Stimulated activated CD8-positive, alpha-beta memory T cell treated with anti-CD3 and anti-CD28 coated beads, Interleukin-2, amount 100 ng/mL, for 1 hour (primary cell): ENCODE measurements around the gene CBX8.

Source experiments
- DNase-seq, 2 donors: peaks; one replicate each; pipeline ENCODE4 v3.0.0-alpha.2; 2020; ENCODE audit warnings: low read depth in 2 of 2

Gene CBX8

DNA sequence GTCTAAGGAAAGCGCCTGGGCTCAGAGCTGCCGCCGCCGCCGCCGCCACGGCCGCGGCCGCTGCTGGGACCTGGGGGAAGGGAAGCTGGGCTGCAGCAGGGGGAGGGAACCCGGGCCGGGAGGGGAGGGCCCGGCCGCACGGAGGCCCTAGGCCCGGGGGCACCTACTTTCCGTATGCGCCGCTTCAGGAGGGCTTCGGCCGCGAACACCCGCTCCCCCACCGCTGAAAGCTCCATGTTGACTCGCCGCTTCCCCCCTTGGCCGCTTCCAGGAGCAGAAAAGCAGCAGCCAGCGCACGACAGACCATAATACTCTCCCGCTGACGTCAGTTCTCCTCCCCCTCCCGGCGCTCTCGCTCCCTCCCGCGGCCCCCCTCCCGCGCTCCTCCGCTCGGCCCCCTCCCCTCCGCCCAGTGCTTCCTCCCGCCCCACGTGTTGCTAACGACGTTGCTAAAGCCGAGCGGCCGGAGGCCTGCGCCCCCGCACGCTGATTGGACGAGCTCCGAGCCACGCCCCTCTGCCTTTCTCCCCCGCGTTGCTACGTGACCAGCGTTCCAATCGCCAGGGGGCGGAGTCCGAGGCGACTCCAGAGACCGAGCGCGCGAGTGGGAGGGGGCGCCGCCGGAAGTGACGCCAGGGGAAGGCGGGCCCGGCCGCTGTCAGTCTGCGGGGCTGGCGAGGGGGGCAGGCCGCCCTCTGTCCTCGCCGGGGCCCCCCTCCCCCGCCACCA lies at the start of gene CBX8:
TSS of gene CBX8 (minus strand) at position 315 of the 729 bp plus-strand sequence. CDS start at position 236, 79 bp downstream.
- peak; percentile 95 to 99 for DNase-seq

DNA sequence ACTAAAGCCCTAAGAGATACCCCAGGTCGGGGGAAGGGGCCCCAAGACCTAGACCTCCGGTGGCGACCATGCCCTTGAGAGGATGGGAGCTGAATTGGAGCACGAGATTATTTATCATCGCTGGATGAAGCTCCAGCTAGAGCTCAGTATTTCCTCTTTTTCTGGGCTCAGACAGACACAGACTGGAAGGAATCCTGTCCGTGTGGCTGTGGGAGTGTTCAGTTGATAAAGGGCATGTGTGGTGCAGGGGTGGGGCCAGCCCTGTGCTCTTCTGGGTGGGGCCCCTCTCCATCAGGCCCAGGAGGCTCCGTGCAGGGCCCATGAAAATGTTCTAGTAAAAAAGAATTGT lies 48.7 kb upstream of the CBX8 start:
- DNase-seq = no peak

- DNase-seq = no peak
Measured at GRCh38 chr17:79844869-79845600, 48.2 kb upstream of the CBX8 start.

- no peak for DNase-seq
Measured at GRCh38 chr17:79843816-79844800, 47.2 kb upstream of the CBX8 start.

GRCh38 chr17:79843474-79843815 lies 46.6 kb upstream of the CBX8 start:
- no peak for DNase-seq

- DNase-seq = no peak
Measured at GRCh38 chr17:79842656-79843473, 46.0 kb upstream of the CBX8 start.

DNA sequence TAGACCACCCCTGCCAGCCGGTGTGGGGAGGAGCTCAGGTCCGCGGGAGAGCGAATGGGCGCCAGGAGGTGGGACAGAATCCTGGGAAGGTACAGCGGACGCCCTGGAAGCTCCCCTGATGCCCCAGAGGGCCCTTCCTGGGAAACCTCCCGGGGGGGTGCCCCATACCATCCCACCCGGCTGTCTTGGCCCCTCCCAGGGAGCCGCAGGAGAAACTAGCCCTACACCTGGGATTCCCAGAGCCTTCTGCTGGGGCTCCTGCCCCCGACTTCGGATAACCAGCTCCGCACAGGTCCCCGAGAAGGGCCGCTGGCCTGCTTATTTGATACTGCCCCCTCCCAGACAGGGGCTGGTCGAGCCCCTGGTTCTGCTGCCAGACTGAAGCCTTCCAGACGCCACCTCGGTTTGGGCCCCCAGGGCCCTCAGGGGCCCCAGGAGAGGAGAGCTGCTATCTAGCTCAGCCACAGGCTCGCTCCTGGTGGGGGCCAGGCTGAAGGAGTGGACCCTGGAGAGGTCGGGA lies 45.3 kb upstream of the CBX8 start:
- DNase-seq = no peak

DNA sequence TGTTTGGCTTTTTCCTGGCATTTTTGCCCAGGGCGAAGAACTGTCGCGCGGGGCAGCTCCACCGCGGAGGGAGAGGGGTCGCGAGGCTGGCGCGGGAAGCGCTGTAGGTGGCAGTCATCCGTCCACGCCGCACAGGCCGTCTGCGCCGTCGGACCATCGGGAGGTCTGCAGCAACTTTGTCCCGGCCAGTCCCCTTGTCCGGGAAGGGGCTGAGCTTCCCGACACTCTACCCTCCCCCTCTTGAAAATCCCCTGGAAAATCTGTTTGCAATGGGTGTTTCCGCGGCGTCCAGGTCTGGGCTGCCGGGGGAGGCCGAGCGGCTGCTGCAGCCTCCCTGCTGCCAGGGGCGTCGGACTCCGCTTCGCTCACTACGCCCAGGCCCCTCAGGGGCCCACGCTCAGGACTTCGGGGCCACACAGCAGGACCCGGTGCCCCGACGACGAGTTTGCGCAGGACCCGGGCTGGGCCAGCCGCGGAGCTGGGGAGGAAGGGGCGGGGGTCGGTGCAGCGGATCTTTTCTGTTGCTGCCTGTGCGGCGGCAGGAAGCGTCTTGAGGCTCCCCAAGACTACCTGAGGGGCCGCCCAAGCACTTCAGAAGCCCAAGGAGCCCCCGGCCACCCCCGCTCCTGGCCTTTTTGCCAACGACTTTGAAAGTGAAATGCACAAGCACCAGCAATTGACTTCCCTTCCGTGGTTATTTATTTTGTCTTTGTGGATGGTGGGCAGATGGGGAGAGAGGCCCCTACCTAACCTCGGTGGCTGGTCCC lies 44.7 kb upstream of the CBX8 start:
- no peak for DNase-seq

DNA sequence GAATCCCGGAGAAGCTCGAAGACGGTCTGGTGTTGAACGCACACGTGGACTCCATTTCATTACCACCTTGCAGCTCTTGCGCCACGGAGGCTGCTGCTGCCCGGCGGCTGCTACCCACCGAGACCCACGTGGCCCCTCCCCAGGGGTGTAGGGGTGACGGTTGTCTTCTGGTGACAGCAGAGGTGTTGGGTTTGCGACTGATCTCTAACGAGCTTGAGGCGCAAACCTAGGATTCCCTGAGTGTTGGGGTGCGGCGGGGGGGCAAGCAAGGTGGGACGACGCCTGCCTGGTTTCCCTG lies 44.1 kb upstream of the CBX8 start:
- no peak for DNase-seq

DNA sequence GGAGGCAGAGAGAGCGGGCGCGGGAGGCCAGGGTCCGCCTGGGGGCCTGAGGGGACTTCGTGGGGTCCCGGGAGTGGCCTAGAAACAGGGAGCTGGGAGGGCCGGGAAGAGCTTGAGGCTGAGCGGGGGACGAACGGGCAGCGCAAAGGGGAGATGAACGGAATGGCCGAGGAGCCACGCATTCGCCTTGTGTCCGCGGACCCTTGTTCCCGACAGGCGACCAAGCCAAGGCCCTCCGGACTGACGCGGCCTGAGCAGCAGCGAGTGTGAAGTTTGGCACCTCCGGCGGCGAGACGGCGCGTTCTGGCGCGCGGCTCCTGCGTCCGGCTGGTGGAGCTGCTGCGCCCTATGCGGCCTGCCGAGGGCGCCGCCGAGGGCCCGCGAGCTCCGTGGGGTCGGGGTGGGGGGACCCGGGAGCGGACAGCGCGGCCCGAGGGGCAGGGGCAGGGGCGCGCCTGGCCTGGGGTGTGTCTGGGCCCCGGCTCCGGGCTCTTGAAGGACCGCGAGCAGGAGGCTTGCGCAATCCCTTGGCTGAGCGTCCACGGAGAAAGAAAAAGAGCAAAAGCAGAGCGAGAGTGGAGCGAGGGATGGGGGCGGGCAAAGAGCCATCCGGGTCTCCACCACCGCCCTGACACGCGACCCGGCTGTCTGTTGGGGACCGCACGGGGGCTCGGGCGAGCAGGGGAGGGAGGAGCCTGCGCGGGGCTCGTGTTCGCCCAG lies 43.6 kb upstream of the CBX8 start:
- no peak for DNase-seq

DNA sequence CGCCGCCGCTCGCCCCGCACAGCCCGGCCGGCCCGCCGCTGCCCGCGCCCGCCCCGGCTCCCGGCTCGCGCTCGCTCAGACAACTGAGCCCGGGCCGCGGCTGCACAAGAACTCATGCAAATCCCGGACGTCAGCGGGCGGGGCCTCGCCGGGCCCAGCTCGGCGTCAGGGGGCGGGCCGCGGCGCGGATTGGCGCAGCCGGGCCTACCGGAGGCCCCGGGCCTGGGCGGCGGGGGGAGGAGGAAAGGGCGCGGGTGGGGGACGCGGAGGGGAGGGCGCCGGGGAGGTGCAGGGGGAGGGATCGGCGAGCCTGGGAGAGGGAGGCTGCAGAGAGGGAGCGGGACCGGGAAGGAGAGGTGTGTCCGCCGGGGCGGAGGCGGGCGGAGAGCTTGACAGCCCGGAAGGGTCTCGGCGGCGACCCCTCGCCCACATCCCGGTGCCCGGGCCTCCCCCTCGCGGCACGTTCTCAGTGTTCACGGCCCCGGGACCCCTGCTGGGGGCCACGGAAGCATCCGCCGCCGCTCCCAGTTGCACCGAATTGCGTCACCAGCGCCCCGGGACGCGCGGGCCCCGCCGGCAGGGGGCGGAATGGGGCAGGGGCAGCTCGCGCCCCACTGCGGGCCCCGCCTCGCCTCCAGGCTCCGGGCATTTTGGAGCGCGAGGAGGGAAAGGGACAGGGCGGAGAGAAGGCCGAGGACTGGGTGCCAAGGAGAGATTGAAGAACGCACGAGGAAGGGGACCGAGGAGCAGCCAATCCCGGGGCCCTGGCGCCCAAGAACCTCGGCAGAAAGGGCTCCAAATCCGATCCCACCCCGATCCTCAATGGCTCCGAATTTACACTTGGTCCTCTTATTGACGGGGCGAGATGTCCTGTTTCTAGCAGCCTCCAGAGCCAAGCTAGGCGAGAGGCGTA lies 42.7 kb upstream of the CBX8 start, which contains the start of gene CBX4:
TSS of gene CBX4 (minus strand) at position 85 of the 913 bp plus-strand sequence. CDS start 189 bp downstream, outside the sequence.
- peak; percentile 83 to 86 for DNase-seq

DNA sequence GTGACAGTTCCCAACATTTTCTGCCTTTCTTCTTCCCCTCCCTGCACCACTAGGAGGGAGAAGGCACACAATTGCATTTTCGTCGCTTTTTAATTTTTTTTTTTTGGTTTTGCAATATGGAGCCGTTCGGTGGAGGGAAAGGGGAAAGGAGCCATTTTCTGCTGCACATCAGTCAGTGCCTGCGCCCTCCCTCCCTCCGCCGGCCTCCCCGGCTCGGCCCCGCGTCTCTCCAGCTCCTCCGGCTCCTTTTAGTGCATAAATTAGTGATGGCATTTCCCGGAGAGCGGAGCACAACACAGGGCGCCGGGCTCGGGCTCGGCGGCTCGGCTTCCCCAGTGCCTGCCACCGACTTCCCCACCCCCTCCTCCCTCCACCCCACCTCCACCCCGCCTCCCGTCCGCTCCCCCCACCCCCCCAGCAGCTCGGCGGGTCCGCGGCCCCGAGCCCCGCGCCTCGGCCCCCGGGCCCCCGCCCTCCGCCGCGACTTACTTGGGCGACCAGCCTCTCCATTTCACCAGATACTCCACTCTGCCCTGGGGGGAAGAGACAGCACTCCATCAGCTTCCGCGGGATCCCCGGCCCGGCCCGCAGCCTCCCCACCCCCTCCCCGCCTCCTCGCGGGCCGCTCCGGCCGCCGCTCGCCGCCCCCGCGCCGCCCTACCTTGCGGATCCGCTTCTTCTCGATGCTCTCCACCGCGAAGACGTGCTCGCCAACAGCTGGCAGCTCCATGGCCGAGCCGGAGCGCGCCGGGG lies 41.8 kb upstream of the CBX8 start:
- no peak for DNase-seq

DNA sequence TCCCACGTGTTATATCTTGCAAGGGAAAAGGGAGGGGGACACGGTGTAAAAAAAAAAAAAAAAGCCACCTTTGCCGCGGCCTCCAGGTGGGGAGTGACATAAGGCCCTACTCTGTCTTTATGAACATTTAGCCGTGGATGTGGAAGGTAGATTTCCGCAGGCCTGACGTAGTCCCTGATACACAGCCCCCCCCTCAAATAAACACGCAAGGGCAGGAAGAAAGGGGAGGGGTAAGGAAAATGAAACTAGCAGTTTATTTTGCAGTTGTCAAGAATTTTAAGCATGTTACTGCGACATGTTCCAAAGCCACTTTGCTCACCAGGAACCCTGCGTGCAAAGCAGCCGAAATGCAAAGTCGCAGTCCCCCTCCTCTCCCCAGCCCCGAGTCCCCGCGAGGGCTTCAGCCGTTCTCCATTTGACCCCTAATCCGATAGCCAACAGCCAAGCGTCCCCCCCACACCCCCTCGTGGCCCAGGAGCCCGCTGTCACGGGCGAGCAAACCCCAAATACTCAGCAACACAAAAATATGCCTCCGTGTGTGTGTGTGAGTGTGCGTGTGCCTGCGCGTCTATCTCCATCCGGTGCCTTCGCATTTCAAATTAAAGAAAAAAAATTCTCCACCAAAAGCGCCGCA lies 41.1 kb upstream of the CBX8 start:
- DNase-seq = no peak

- DNase-seq = no peak
Measured at GRCh38 chr17:79836972-79837887, 40.4 kb upstream of the CBX8 start.

- DNase-seq = no peak
Measured at GRCh38 chr17:79836510-79836971, 39.7 kb upstream of the CBX8 start.

DNA sequence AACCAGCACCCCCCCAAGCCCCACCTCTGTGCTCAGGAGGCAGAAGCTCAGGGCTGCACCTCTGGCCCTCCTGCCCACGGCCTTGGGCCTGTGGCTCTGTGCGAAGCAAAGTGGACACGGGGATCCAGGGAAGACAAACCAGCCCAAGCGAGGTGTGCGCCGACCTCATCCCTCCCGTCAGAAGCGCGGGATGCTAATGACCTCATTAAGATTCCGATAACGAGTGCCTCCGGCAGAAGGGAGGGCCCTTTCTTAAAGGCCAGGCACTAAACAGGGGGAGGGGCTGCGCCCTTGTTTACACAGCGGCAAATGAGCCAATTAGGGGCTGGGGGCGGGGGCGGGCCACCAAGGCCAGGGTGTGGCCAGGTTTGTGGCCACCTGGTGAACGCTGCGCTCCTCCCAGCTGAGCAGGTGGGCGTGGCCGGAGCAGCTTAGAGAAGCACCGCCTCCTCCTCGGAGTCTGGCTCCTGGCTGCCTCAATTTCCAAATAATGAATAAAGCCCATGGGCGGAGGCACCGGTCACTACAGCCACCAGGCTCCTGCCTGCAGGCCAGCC lies 39.2 kb upstream of the CBX8 start:
- no peak for DNase-seq
